RCC 7860 (cell line): ENCODE measurements around the gene PRLH.

Experiments used
- DNase-seq: peaks from one replicate; pipeline ENCODE4 v3.0.0-alpha.2; 2015; ENCODE audit warnings: low spot score
- FAIRE-seq: peaks from 2 replicates; lab custom pipeline; 2012; peaks lifted over from hg19 to GRCh38; lab: Jason Lieb, UNC

Gene PRLH

DNA sequence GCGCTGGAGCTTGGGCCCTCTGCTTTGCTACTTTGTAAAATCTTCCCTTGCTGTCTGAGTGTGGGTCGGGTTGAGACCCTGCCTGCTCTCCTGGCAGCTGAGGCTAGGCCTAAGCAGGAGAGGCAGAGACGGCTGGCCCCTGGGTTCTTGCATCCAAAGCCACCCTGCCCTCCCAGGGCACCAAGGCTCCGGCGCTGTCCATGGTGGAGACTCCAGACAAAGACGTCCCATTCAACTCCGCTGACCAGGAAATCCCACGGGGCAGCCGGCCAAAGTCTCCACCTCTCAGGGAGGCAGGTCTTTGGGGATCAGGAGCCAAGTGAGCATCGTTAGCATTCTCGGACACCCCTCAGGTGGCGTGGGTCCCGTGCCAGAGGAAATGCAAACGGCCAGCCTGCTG is 2.6 kb upstream of the PRLH start:
- FAIRE-seq (no peak), DNase-seq (no peak)

DNA sequence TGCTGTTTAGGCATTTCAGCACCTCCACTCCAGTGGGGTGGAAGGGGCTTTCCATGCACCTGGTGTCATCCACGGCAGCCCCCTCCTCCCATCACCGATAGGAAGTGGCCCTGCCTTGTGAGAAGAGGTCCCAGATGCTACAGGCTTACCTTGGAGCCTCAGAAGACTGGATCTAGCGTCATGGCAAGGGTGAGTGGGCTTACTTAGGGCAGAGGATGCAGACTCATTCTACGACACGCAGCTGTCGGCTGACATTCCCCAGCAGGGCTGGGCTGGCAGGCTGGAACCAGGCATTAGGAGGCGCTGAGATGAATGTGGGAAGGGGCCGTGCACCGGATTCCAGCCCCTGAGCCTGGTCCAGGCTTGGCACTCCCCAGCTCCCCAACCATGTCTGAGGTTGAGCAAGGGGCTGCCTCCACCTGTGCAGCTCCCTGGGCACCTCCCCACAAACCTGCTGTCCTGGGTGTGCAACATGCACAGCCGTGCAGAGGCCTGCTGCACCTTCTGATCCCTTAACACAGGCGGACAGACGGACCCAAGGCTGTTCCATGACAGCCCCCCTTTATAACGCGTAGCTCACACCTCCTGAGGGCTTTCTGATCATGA is 1.7 kb upstream of the PRLH start:
- FAIRE-seq: no peak
- no peak for DNase-seq

DNA sequence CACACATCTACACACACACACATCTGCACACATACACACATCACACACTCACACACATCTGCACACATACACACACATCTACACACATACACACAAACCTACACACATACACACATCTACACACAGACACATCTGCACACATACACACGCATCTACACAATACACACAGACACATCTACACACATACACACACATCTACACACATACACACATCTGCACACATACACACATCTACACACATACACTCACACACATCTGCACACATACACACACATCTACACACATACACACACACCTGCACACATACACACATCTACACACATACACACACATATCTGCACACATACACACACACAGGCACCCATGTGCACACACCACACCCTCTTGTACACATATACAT is 400 bp upstream of the PRLH start:
- DNase-seq: no peak
- no peak for FAIRE-seq

DNA sequence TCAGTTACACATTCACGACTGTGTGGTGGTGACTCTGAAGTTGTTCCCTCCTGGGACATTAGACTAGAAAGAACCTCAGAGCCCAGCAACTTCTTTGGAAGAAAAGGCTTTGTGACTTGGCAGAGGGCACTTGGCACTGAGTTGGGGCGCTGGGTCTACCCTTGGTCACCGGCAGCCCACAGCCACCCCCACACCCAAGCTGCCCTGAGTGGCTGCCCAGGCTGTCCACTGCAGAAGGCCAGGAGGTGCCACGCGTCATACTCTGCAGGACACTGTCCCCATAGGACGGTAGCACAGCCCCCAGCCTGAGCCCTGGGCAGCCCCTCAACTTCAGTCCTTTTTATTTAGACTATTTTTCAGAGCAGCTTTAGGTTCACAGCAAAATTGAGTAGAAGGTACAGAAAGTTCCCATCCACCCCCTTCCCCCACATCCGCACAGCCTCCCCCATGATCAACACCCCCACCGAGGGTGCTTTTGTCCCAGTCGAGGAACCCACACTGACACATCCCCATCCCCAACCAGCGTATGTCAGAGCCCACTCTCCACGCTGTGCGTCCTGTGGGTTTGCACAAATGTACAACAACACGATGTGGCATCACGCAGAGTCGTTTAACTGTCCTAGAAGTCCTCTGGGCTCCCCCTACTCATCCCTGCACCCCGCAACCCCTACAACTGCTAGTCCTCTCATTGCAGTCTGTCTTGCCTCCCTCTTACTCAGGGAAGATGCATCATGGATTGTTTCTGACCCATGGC is 1.1 kb downstream of the PRLH start:
- no peak for FAIRE-seq
- DNase-seq: no peak

DNA sequence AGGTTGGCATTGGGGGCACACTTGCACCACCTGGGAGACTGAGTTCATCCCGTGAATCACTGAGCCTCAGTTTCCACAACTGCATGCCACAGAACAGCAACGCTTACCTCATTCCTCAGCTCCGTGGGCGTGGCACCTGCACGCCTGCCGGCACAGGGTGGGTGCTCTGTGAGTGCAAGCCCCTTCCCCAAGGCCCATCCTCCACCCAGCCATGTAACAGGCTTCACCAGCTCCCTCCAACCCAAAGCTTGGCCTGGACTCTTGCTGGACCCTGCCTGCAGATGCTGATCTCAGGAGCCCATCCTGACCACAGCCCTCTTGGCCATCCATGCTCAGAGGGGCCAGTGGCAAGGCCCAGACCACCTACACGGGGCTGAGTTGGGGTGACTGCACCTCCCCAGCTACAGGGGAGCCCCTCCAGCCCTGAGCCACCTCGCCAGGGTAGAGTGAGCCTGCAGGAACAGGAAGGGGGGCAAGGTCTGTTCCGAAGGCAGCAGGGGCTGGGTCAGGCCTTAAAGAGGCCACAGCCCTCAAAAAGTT is 1.8 kb downstream of the PRLH start:
- no peak for DNase-seq
- no peak for FAIRE-seq

DNA sequence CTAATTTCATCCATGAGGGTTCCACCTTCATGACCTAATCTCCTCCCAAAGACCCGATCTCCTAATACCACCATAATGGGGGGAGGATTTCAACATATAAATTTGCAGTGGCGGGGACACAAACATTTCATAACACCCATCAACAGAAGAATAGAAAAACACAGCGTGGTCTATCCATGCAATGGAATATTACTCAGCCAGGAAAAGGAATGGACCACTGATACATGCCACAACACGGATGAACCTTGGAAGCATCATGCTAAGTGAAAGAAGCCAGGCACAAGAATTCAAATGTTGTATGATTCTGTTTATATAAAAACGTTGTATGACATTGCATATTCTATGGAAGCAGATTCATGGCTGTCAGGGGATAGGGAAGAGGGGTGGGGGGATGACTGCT is 2.7 kb downstream of the PRLH start:
- DNase-seq (no peak), FAIRE-seq (no peak)

DNA sequence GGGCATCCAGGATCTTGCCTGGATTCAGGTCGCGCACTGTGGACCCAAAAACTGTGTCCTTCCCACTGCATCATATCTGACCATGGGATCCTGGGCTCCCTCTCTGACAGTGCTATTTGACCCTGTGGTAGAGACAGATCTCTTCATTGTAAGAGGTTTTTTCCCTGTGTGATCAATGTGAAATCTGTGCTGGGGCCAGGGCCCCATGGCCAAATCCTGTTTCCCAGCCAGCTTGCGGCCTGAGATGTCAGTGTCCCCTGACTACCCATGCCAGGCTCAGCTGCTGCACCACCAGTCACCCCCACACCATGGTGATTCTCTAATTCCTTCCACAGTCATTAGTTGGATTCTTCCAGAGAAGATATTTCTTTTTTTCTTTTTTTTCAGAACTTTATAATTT is 3.5 kb downstream of the PRLH start:
- DNase-seq (no peak), FAIRE-seq (no peak)

DNA sequence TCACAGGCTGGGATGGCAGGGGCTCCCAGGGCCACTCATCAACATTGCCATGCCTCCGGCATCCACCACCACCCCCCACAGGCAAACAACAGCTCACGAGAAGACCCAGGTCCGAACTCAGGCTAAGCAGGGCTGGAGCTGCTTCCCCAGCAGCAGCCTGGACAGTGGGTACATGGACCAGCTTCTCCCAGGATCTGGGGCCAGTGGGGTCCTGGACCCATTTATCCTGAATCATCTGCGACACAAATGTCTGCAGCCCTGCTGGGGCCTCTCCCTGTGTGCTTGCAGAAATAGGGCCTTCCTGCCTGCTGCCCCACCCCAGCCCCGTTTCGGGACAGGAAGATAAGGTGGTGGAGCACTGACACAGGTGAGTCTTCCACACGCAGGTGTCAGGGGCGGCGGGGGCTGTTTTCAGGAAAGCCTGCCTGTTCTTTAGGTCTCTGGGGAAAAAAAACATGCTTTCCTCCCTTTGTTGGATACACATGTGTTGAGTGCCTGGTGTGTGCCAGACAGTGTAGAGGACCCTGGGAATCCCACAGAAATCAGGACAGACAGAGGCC is 4.5 kb downstream of the PRLH start:
- FAIRE-seq (no peak), DNase-seq (no peak)

DNA sequence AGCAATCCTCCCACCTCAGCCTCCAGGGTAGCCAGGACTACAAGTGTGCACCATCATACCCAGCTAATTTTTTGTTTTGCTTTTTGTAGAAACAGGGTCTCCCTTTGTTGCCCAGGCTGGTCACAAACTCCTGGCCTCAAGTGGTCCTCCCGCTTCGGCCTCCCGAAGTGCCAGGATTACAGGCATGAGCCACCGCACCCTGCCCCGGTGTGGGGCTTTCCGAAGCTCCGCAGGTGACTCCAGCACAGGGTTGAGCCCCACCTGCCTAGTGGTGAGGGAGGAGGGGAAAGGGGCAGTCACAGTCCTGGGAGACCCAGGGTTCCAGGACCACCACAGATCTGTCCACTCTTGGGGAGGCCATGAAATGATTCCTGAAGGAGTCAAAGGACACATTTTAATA is 5.2 kb downstream of the PRLH start:
- FAIRE-seq: no peak

DNA sequence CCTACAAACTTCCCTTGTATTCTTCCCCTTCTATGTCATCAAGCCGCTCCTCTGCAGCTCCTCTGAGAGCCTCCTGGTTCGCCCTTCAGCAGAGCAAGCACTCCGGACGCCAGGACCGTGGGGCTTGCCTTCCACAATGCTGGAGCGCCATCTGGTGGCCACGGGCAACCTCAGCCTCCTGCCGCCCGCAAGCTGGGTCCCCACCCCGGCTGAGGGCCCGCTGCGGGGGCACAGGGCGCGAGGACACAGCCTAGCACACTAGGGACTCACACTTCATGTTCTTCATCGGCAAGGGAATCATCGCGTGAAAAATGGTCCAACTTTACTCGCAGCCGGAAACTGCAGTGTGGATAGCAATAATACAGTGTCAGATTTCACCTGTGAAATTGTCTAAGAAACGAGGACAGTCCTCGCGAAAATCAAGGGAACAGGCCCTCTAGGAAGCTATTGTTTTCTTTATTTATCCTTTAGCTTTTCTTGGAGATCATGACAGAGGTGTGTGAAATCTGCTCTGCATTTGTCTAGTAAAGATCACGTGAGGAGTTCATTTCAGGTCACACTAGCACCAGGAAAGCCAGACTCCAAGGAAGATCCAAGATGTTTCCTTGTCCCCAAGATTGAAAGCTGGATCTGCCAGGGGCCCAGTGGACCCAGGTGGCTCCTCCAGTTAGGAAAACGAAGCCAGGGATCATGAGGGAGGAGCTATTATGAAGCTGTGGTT is 5.8 kb downstream of the PRLH start:
- FAIRE-seq (no peak), DNase-seq (peak; percentile 77)

More for the DNA sequence above, 5.2 kb downstream of the PRLH start:
- no peak for DNase-seq

DNA sequence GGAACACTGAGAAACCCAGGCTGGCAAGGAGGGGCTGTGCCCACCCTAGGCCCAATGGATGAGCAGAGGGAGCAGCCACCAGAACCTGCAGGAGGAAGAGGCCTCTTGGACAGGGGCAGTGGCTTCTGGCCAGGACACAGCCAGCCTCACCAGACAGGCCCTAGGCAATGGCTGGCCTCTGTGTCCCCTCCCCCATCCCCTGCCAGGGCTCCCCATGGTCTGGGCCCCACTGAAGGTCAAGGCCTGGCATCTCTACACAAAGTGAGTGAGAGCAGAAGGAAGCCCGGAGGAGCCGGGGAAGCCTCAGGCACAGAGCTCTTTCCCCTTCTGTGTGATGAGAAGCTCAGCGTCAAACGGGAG is 6.3 kb downstream of the PRLH start:
- no peak for DNase-seq
- no peak for FAIRE-seq

DNA sequence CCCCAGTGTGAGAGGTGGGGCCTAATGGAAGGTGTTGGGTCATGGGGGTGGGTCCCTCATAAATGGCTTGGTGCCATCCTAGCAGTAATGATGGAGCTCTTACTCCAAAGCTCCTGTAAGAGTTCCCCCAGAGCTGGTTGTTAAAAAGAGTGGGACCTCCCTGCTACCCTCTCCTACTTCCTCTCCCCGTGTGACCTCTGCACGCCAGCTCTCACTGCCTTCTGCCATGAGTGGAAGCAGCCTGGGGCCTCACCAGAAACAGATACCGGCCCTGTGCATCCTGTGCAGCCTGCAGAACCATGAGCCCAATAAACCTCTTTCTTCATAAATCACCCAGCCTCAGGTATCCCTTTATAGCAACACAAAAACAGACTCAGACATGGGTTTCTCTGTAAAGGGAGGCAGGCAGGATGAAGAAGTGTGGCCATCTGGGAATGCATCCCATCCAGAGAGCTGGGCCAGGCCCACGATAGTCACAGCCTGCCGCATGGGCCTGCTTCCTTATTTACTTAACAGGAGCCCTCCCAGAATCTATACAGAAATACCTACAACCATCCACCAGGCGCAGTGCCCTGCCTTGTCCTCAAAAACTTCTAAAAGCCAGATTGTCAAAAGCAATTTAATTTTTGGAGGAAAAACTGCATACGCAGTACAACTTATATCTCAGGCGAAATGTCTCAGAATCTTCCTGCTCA is 7.5 kb downstream of the PRLH start:
- no peak for FAIRE-seq
- DNase-seq: no peak

DNA sequence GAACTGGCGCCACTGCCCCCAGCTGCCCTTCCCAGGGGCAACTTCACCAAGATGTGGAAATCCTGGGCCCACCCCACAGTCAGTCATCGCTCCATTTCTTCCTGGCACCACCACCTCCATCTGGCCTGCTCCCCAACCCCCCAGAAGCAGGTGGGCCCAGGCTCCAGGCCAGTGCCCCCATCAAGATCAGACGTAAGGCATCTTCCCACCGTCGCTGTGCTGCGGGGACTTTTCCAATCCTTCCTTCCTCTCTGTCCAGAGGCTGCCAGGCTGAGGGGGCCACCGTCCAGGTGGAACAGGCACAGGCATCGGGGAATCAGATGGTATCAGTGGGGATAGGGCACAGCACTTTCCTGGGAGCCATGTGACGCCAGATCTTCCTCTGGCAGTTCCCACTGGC is 8.1 kb downstream of the PRLH start:
- no peak for FAIRE-seq
- DNase-seq: no peak

DNA sequence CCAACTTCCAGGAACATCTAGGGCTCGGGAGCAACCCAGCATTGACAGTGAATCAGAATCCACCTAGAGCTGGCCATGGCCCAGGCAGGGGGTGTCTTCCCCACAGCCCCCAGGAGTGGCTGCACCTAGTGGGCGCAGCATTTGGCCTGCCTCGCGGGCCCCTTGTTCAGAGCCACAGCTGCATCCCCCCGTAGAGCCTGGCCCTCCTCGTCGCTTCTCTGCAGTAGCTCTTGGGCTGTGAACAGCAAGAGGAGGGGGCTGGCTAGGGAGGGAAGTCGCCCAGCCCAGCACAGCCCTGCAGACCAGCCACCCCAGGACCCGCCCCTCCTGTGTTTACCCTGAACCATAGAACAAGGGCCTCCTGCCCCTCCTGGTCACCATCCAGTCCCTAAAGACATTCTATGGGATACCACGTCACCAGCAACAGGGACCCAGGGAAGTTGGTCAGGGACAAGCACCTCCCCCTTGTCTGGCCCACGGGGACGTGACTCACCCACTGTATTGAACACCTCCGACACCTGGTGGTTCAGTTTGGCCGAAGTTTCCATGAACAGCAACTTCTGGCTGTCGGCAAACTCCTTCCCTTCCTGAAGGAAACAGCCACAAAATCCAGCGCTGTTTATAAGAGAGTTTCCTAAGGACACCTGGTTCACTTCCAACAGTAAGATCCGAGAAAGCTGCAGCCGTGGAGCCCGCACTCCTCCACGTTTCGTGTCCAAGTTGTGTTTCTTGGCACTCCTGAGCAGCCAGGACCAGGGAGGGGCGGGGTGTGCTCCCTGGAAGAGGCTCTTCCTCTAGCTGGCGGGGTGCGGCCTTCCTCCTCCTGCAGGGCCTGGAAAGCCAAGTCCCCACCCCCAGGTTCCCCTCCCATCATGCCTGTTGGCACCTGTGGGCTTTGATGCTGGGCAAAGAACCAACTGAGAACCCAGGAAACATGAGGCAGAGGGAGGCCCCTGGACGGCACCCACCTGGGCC is 8.8 kb downstream of the PRLH start:
- FAIRE-seq (no peak), DNase-seq (no peak)

DNA sequence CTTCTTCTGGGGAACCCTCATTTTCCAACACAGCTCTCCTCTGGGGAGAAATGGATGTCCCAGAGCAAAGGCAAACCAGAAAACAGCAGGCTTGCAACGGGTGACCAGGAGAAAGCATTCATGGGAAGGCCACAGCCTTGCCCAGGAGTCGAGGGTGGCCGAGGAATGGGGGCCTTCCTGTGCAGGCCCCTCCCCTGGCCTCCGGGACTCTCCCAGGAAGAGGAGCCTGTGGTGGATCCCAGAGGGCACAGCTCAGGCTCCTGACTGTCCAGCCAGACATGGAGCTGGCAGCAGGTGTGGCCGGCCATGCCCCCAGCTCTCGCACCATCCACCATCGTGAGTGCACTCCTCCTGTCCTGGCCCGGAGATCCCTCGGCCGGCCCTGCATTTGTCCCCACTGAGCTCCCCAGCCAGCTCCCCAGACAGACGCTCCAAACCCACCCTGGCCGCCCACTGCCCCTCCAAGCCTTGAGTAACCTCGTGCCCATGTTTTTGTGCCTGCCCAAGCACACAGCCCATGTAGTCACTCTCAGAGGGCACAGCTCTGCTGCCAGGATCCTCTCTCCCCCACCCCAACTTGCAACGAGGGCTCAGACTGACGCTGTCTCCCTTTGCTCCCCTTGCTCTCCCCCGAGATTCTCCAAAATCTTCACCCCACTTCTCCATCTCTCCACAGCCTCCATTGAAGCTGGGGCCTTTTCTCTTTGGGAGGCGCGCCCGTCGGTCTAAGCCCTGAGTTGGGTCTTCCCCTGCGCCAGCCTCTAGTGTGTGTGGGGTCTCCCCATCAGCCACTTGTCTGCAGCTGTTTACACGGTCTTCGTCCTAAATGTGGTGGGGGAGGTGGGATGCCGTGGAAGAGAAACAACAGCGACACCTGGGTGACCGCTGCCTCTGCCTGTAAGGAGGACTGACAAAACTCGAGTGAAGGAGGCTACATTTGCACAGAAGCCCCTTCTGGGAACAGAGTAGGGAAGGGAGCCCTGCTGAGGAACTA is 9.8 kb downstream of the PRLH start:
- FAIRE-seq (no peak), DNase-seq (no peak)

DNA sequence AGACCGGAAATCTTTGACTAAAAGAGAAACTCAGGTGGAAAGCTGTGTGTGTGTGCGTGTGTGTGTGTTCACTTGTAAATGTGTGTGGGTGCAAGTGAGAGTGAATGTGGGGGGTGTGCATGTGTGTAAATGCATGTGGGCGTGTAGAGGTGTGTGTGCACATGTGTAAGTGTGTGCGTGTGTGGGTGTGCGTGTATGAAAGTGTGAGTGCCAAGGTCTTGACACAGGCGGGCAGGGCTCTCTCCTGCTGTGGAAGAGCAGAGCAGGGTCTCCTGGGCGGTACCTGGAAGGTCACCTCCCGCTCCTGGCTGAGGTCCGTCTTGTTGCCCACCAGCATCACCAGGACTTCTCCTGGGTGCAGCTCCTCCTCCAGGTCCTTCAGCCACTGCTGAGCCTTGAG is 10.6 kb downstream of the PRLH start:
- no peak for DNase-seq
- FAIRE-seq: no peak

DNA sequence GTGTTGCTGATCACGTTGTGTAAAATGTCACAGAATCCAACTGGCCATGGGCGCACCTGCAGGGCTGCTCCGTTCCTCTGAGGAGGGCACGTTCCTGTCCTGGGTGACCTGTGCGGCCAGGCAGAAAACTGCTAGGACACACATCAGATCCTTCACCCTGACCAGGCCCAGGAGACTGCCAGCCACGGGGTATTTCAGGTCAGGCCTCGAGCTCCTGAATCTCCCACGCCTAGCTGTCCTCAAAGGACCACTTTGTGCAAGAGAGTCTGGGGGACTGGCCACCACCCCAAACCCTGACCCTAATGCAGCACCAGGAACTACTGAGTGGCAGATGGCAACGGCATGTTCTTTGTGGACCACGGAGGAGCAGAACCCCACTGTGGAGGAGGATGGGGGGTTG is 11.1 kb downstream of the PRLH start:
- DNase-seq: no peak
- no peak for FAIRE-seq

DNA sequence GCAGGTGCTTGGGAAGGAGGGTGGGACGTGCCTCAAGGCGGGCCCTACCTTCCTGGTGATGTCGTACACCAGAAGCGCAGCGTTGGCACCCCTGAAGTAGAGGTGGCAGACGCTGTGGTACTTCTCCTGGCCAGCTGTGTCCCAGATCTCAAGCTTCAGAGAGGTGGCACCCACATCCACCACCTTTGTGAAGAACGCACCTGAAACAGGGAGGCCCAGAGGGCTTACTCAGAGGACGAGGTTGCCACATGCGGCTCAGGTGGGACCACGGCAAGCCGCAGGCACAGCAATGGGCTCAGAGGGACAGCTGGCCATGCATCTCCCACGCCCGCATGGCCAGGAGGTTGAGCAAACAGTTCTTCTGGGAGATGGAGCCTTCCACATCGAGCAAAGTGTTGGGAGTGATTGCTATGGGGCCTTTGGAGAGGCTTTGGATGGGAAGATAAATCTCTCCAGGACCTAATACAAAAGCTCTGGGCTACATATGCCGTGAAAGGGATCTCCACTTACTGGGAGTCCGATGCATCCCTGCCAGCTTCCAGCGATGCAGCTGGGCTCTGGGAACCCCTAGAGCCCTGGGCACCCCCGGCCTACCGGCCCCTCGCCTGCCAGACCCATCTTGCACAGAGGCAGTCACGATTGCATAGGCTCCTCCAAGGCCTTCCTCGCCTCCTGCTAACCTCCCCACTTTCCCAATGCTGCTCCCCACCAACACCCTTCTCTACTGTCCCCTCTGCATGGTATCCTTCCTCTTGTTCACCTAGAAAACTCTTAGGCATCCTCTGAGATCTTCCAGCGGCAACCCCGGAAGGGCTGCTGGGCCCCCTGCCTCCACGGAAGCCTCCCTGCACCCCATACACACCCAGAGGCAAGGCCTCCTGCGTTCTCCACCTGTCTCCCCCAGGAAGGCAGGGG is 11.8 kb downstream of the PRLH start:
- FAIRE-seq (no peak), DNase-seq (no peak)
